ENCODE results near the gene UBL4A. TPM values are rescaled to one million over a fixed set of nuclear protein-coding genes. Genes with fewer than 3 reads are reported as not detected.

The UBL4A gene
- total and polyA plus RNA-seq, 9 of the 15 experiments (the other 6 are each of a cell fraction or from before 2014, with no cell fraction given) = 15.2 to 140 (median 100) TPM

DNA sequence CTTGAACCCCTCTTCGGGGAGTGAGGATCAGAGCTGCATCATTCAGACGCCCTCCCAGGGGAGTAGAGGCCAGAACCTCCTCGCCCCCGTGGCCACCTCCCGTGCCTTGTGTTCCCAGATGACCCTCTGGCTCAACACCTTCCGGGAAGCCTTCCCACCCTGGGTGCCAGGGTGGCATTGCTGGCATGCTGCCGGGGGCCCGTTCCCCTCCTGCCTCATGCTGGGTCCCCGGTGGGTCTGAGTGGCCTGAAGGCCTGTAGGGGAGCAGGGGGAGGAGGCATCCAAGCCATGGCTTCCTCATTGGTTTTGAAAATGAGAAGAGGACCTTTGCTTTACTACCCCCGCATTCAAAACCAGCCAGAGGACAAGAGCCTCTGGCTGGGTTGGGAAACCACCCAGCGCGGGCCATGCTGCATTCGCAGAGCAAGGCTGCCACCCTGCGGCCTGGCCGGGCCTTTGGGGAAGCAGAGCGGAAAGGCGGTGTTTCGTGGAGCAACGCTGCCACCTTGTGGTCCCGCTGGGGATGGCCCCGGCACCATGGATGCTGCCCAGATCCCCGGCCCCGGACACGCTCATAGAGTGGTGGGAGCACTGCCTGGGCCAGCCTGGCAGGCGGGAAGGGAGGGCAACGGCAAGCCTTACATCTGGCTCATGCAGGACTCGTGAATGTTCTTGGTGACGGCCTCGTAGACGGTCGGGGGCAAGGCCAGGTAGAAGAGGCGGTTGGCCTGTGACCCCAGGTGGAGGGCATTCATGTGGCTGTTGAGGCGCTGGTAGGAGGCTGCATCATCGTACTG is 48.3 kb upstream of the UBL4A start (continued):
- TF ChIP-seq, protein P1, sequence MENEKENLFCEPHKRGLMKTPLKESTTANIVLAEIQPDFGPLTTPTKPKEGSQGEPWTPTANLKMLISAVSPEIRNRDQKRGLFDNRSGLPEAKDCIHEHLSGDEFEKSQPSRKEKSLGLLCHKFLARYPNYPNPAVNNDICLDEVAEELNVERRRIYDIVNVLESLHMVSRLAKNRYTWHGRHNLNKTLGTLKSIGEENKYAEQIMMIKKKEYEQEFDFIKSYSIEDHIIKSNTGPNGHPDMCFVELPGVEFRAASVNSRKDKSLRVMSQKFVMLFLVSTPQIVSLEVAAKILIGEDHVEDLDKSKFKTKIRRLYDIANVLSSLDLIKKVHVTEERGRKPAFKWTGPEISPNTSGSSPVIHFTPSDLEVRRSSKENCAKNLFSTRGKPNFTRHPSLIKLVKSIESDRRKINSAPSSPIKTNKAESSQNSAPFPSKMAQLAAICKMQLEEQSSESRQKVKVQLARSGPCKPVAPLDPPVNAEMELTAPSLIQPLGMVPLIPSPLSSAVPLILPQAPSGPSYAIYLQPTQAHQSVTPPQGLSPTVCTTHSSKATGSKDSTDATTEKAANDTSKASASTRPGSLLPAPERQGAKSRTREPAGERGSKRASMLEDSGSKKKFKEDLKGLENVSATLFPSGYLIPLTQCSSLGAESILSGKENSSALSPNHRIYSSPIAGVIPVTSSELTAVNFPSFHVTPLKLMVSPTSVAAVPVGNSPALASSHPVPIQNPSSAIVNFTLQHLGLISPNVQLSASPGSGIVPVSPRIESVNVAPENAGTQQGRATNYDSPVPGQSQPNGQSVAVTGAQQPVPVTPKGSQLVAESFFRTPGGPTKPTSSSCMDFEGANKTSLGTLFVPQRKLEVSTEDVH (IDR thresholded peaks at IDR 0.05; ENCODE audit: low read depth, partially characterized antibody) = peak; percentile 26
- TF ChIP-seq POLR2G (IDR thresholded peaks at IDR 0.05; ENCODE audit: low read depth, low read length) (peak; percentile 32; the same call in 1 of the 2 replicates), CTBP1 (IDR thresholded peaks at IDR 0.05; ENCODE audit: borderline replicate concordance) (peak; percentile 71; the same call in 1 of the 2 replicates), EP300 (IDR thresholded peaks at IDR 0.05; ENCODE audit: low read length) (0 out of 2 replicates have a peak, but pooled peaks have one; percentile 43), NFIC (IDR thresholded peaks at IDR 0.05) (peak; percentile 46; the same call in 1 of the 2 replicates), MNT (conservative IDR thresholded peaks at IDR 0.05) (peak in 1 of 2 experiments; percentile 48; a peak in 2 of 4 replicates), GATAD2B (IDR thresholded peaks at IDR 0.05; ENCODE audit: borderline replicate concordance) (peak; percentile 11; the same call in 1 of the 2 replicates), RAD21 (CRISPR knock-in tag; conservative IDR thresholded peaks at IDR 0.05 in 1 of 2, IDR thresholded peaks at IDR 0.05 in 1 of 2) (peak; percentile 98 to 99), PCBP2 (IDR thresholded peaks at IDR 0.05; ENCODE audit: low read depth, low read length, poor library complexity, severe bottlenecking) (no peak), ZNF507 (tag; conservative IDR thresholded peaks at IDR 0.05) (no peak), ZBTB1 (CRISPR knock-in tag; IDR thresholded peaks at IDR 0.05; ENCODE audit: borderline replicate concordance, low read depth) (0 out of 2 replicates have a peak, but pooled peaks have one; percentile 30)
- TF ChIP-seq, protein P2, sequence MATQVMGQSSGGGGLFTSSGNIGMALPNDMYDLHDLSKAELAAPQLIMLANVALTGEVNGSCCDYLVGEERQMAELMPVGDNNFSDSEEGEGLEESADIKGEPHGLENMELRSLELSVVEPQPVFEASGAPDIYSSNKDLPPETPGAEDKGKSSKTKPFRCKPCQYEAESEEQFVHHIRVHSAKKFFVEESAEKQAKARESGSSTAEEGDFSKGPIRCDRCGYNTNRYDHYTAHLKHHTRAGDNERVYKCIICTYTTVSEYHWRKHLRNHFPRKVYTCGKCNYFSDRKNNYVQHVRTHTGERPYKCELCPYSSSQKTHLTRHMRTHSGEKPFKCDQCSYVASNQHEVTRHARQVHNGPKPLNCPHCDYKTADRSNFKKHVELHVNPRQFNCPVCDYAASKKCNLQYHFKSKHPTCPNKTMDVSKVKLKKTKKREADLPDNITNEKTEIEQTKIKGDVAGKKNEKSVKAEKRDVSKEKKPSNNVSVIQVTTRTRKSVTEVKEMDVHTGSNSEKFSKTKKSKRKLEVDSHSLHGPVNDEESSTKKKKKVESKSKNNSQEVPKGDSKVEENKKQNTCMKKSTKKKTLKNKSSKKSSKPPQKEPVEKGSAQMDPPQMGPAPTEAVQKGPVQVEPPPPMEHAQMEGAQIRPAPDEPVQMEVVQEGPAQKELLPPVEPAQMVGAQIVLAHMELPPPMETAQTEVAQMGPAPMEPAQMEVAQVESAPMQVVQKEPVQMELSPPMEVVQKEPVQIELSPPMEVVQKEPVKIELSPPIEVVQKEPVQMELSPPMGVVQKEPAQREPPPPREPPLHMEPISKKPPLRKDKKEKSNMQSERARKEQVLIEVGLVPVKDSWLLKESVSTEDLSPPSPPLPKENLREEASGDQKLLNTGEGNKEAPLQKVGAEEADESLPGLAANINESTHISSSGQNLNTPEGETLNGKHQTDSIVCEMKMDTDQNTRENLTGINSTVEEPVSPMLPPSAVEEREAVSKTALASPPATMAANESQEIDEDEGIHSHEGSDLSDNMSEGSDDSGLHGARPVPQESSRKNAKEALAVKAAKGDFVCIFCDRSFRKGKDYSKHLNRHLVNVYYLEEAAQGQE (IDR thresholded peaks at IDR 0.05; ENCODE audit: borderline replicate concordance) = peak; percentile 96
- TF ChIP-seq, protein P2 (CRISPR knock-in tag; IDR thresholded peaks at IDR 0.05; ENCODE audit: low read depth) = no peak
